Caco-2 (cell line): ENCODE results near the gene WDR91. TPM values are rescaled to one million over a fixed set of nuclear protein-coding genes. Genes with fewer than 3 reads are reported as not detected.

Experiments
- BruUV-seq: library from RNA; stranded (reverse); fragments of 400-500 nt; replicated peaks from 2 replicates; lab custom pipeline; 2021; lab: Mats Ljungman, UMichigan
- CTCF ChIA-PET: fragments of 300-600 bp; sonication (Branson Sonifier 250); formaldehyde crosslinking; loops from one replicate; lab custom pipeline; 2022; ENCODE audit warnings: antibody characterized with exemption; lab: Charles Lee
- POLR2A ChIA-PET: fragments of 300-600 bp; sonication (Branson Sonifier 250); formaldehyde crosslinking; loops from one replicate; lab custom pipeline; 2022; ENCODE audit warnings: antibody characterized with exemption; lab: Charles Lee
- DNase-seq, 2 experiments: peaks; one replicate each; pipeline versions ENCODE4 v3.0.0 to v3.0.0-alpha.2; 2020 to 2022
- H3K27me3 ChIP-seq: replicated peaks from 2 replicates; pipeline ENCODE4 v1.6.0; 2011; ENCODE audit warnings: low read length; ENCODE audit not compliant: control insufficient read depth, insufficient read depth
- H3K36me3 ChIP-seq: 2 replicates; pipeline ENCODE4 v1.5.1; 2011; ENCODE audit warnings: low read length; ENCODE audit not compliant: control insufficient read depth, insufficient read depth
- H3K4me1 ChIP-seq: fragments of 250-450 bp; sonication (Bioruptor Pico); 2 replicates; pipeline ENCODE4 v1.5.1; 2020; ENCODE audit warnings: mild to moderate bottlenecking
- H3K4me3 ChIP-seq: 2 replicates; pipeline ENCODE4 v1.5.1; 2011; ENCODE audit warnings: low read depth, mild to moderate bottlenecking, control low read depth, low read length
- H3K9me3 ChIP-seq: fragments of 250-450 bp; sonication (Bioruptor Pico); 2 replicates; pipeline ENCODE4 v1.5.1; 2020; ENCODE audit warnings: mild to moderate bottlenecking, moderate library complexity
- H3K27ac Mint-ChIP-seq: one replicate; pipeline ENCODE4 v1.8.0; 2022; ENCODE audit warnings: mixed read lengths; ENCODE audit not compliant: unreplicated experiment
- H3K27me3 Mint-ChIP-seq: one replicate; pipeline ENCODE4 v1.8.0; 2022; ENCODE audit warnings: mixed read lengths; ENCODE audit not compliant: insufficient read depth, unreplicated experiment
- H3K36me3 Mint-ChIP-seq: one replicate; pipeline ENCODE4 v1.8.0; 2022; ENCODE audit warnings: mild to moderate bottlenecking, mixed read lengths; ENCODE audit not compliant: insufficient read depth, unreplicated experiment
- H3K4me1 Mint-ChIP-seq: one replicate; pipeline ENCODE4 v1.8.0; 2022; ENCODE audit warnings: low read depth, mixed read lengths; ENCODE audit not compliant: unreplicated experiment
- H3K4me3 Mint-ChIP-seq: one replicate; pipeline ENCODE4 v1.8.0; 2022; ENCODE audit warnings: mild to moderate bottlenecking, moderate library complexity, mixed read lengths; ENCODE audit not compliant: unreplicated experiment
- H3K9me3 Mint-ChIP-seq: one replicate; pipeline ENCODE4 v1.8.0; 2022; ENCODE audit warnings: mixed read lengths; ENCODE audit not compliant: unreplicated experiment
- CTCF ChIP-seq, 2 experiments: fragments of 200-600 bp in 1 of 2; IDR thresholded peaks; 1 replicate in 1 of 2; 2 replicates in 1 of 2; pipeline versions ENCODE4 v1.5.1 to v1.8.0; 2011 to 2022; ENCODE audit warnings: antibody characterized with exemption in 1 of 2, control low read depth in 1 of 2, inconsistent platforms in 1 of 2, low read depth in 1 of 2, low read length in 1 of 2, mild to moderate bottlenecking in 1 of 2, moderate library complexity in 1 of 2; ENCODE audit not compliant: insufficient read depth in 1 of 2, severe bottlenecking in 1 of 2, unreplicated experiment in 1 of 2
- intact Hi-C: fragments of 100-400 bp; cut with micrococcal nuclease; formaldehyde crosslinking; loops from one replicate; pipeline ENCODE4 v1.10.0; 2022; ENCODE audit not compliant: unreplicated experiment
- total RNA-seq: library from RNA; stranded (reverse); gene quantifications from 2 replicates; pipeline ENCODE4 v1.2.3, GENCODE V29; 2022

WDR91 gene
- total RNA-seq, 1 experiment from 2014 or later, result 12.6 TPM

GRCh38 chr7:135188298-135188984 lies 22.9 kb downstream of the WDR91 start:
- intact Hi-C loops, result no loop called here
- Mint-ChIP-seq H3K36me3 (peaks cover 11% of the 10 kb centered on the region), H3K27me3 (no peaks in the 10 kb centered on the region), H3K9me3 (peaks cover 9% of the 10 kb centered on the region), H3K27ac (no peak overlapping the region), H3K4me3 (no peak overlapping the region), H3K4me1 (no peaks in the 10 kb centered on the region)
- POLR2A ChIA-PET, result no interaction called here
- H3K4me1 ChIP-seq, result no peaks in the 10 kb centered on the region
- no peaks in the 10 kb centered on the region for H3K27me3 ChIP-seq
- TF ChIP-seq CTCF (IDR thresholded peaks at IDR 0.05; ENCODE audit: insufficient read depth in 1 of 2, low read depth in 1 of 2, low read length in 1 of 2, severe bottlenecking in 1 of 2, unreplicated experiment in 1 of 2), result no peak
- H3K4me3 ChIP-seq, result no peak overlapping the region
- H3K36me3 ChIP-seq, result peaks cover 2% of the 10 kb centered on the region; the same call in 1 of the 2 replicates
- H3K9me3 ChIP-seq, result no peaks in the 10 kb centered on the region
- CTCF ChIA-PET, result no interaction called here
- DNase-seq, result no peak
- BruUV-seq, result no TSS peak

GRCh38 chr7:135186841-135187253 lies 24.5 kb downstream of the WDR91 start:
- ChIA-PET CTCF (no interaction called here), POLR2A (no interaction called here)
- Mint-ChIP-seq H3K27me3 (no peaks in the 10 kb centered on the region), H3K4me3 (no peak overlapping the region), H3K4me1 (no peaks in the 10 kb centered on the region), H3K27ac (no peak overlapping the region), H3K36me3 (peaks cover 21% of the 10 kb centered on the region), H3K9me3 (peaks cover 20% of the 10 kb centered on the region)
- BruUV-seq, result no TSS peak
- no peak overlapping the region for H3K4me3 ChIP-seq
- no peak for TF ChIP-seq CTCF (IDR thresholded peaks at IDR 0.05; ENCODE audit: insufficient read depth in 1 of 2, low read depth in 1 of 2, low read length in 1 of 2, severe bottlenecking in 1 of 2, unreplicated experiment in 1 of 2)
- H3K36me3 ChIP-seq, result peaks cover 2% of the 10 kb centered on the region; the same call in 1 of the 2 replicates
- H3K4me1 ChIP-seq, result no peaks in the 10 kb centered on the region
- intact Hi-C loops, result no loop called here
- H3K27me3 ChIP-seq, result no peaks in the 10 kb centered on the region
- DNase-seq, result no peak
- H3K9me3 ChIP-seq, result peaks cover 9% of the 10 kb centered on the region

GRCh38 chr7:135186261-135186540 lies 25.1 kb downstream of the WDR91 start:
- BruUV-seq, result no TSS peak
- DNase-seq, result no peak
- ChIA-PET CTCF (no interaction called here), POLR2A (no interaction called here)
- Histone ChIP-seq H3K9me3 (peaks cover 15% of the 10 kb centered on the region), H3K27me3 (no peaks in the 10 kb centered on the region), H3K4me3 (no peak overlapping the region), H3K4me1 (no peaks in the 10 kb centered on the region), H3K36me3 (peaks cover 2% of the 10 kb centered on the region; the same call in 1 of the 2 replicates)
- Mint-ChIP-seq H3K4me1 (no peaks in the 10 kb centered on the region), H3K27me3 (no peaks in the 10 kb centered on the region), H3K4me3 (no peak overlapping the region), H3K27ac (no peak overlapping the region), H3K36me3 (peaks cover 21% of the 10 kb centered on the region), H3K9me3 (peaks cover 20% of the 10 kb centered on the region)
- intact Hi-C loops, result no loop called here
- TF ChIP-seq CTCF (IDR thresholded peaks at IDR 0.05; ENCODE audit: insufficient read depth in 1 of 2, low read depth in 1 of 2, low read length in 1 of 2, severe bottlenecking in 1 of 2, unreplicated experiment in 1 of 2), result no peak
